HG03159 (cell line): ENCODE results near the gene PRRC2C.
"Not testable (repeated sequence)": the region's sequence is repeated elsewhere in the genome, so short reads cannot be mapped to it uniquely, and the experiment has no call there.

Source experiments
- ATAC-seq: cut with Tn5 transposase; IDR thresholded peaks from one replicate; pipeline ENCODE4 v1.9.1; 2021; ENCODE audit warnings: mild to moderate bottlenecking, moderate library complexity; ENCODE audit not compliant: unreplicated experiment

Gene PRRC2C

DNA sequence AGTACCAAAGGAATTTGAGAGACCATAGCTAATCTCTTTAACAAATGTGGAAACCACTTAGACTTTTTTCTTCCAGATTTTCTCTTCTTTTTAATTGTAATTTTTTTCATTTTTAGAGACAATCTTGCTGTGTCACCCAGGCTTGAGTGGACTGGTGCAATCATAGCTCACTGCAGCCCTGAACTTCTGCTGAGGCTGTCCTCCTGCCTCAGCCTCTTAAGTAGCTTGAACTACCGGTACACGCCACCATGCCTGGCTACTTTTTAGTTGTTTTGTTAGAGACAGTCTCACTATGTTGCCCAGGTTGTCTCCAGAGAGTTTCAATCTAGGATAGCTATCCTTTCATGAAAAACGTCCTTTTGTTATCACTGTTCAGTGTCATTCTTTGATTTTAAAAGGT, 15.0 kb downstream of the PRRC2C start:
- no peak for ATAC-seq

- no peak for ATAC-seq
Measured at GRCh38 chr1:171500803-171501202, 15.5 kb downstream of the PRRC2C start.

DNA sequence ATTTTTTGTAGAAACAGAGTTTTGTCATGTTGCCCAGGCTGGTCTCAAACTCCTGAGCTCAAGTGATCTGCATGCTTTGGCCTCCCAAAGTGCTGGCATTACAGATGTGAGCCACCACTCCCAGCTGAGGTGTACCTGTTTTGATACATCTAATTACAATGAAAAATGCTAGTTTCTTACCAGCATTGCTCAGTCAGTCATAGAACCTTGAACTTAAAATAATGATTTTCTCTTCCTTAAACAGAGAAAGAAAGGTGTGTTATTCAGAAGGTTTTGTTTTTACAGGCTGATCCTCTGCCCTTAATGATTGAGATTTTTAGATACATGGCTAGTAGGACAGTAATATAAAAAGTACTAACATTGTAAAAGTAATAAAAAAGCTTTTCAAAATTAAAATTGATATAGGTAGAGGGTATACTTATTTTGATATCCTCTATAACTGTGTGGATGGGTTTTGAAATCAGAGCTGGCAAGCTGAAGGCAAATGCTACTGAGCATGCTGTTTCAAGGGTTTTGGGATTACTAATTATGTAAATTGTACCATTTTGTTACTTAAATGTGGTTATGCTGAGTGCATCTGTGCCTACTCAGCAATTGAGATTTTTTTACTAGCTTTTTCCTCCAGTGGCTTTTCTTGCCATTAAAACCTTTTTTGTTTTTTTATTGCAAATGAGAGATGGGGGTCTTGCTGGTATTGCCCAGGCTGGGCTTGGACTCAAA, 16.1 kb downstream of the PRRC2C start:
- ATAC-seq = no peak

GRCh38 chr1:171506525-171507304, 21.4 kb downstream of the PRRC2C start:
- no peak for ATAC-seq

GRCh38 chr1:171507435-171507834, 22.1 kb downstream of the PRRC2C start:
- ATAC-seq = no peak

- no peak for ATAC-seq
Measured at GRCh38 chr1:171509191-171509590, 23.9 kb downstream of the PRRC2C start.

- no peak for ATAC-seq
Measured at GRCh38 chr1:171513743-171514142, 28.4 kb downstream of the PRRC2C start.

DNA sequence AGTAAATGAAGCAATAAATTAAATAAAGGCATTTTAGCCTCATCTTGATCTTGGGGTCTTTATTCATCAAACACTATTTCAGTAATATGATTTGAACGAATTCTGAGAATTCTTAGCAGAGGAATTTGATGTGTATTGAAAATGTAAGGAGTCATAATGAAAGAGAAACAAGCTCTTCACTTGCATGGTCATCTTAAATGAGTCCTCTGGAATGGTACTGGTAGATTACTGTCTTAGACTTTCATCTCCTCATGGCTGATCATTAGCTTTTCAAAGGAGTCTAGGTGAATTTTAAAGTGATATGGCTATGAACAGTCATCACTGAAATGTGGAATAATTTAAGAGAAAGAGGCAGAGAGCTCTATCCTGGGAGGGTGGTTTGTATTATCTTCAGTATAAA, 30.0 kb downstream of the PRRC2C start:
- no peak for ATAC-seq

GRCh38 chr1:171515741-171516140, 30.4 kb downstream of the PRRC2C start:
- no peak for ATAC-seq

DNA sequence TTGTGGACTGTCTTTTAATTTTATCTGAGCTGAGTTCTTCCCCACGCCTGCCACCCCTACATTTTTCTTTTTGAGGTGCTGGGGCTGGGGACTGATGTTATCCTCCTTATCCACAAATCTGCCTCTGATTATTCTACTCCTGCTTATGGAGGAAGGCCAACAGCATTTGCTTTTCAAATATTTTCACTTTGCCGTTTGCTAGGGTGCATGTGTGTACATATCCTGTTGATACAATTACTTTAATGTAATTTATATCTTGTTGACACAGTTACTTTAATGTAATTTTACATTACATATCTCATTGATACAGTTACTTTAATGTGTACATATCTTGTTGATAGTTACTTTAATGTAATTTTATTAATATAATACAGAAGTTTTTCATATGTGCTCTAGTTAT, 36.2 kb downstream of the PRRC2C start:
- ATAC-seq = no peak

- no peak for ATAC-seq
Measured at GRCh38 chr1:171530676-171531075, 45.3 kb downstream of the PRRC2C start.

DNA sequence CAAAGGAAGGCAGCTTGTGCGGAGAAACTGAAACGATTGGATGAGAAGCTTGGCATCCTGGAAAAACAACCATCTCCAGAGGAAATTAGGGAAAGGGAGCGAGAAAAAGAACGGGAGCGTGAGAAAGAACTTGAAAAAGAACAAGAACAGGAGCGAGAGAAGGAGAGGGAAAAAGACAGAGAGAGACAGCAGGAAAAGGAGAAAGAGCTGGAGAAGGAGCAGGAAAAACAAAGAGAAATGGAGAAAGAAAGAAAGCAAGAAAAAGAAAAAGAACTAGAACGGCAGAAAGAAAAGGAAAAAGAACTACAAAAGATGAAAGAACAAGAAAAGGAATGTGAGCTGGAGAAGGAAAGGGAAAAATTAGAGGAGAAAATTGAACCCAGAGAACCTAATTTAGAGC, 47.2 kb downstream of the PRRC2C start:
- no peak for ATAC-seq

GRCh38 chr1:171545523-171545922, 60.2 kb downstream of the PRRC2C start:
- ATAC-seq = no peak

DNA sequence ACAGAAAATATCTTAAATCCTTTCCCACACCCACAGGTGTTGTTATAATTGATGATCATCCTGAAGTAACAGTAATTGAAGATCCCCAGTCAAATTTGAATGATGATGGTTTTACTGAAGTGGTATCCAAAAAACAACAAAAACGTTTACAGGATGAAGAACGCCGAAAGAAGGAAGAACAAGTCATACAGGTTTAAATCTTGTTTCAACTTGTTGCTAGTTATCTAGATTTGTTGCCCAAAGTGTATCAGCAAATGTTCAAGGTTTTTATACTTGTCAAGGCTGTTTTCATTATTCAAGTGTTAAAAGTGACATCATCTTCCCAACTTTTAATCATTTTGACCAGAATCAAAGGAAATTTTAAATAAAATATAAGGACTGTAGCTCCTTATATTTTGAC, 64.7 kb downstream of the PRRC2C start:
- ATAC-seq = no peak

GRCh38 chr1:171550598-171551100, 65.3 kb downstream of the PRRC2C start:
- not testable (repeated sequence) for ATAC-seq

GRCh38 chr1:171553960-171554359, 68.6 kb downstream of the PRRC2C start:
- not testable (repeated sequence) for ATAC-seq

GRCh38 chr1:171563675-171564074, 78.3 kb downstream of the PRRC2C start:
- ATAC-seq = no peak

GRCh38 chr1:171566467-171566866, 81.1 kb downstream of the PRRC2C start:
- ATAC-seq = no peak

GRCh38 chr1:171570295-171570694, 85.0 kb downstream of the PRRC2C start:
- ATAC-seq = no peak

- no peak for ATAC-seq
Measured at GRCh38 chr1:171576144-171576543, 90.8 kb downstream of the PRRC2C start.

DNA sequence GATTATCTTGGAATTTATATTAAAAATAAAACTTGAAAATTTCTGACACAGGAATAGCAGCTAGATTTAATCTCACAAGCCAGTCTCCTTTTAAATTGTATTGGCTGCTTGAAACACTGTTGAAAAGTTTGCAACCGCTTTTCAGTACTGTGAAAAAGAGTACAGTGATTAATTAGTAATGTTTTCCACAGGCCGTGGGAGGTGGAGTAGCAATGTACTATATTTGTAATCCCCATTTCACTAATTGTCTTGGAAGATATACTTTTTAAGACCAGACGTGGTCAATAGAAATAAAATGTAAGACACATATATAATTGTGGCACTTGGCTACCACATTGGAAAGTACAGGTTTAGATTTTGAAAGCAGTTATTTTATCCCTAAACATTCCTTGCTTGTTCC, 95.9 kb downstream of the PRRC2C start:
- no peak for ATAC-seq

GRCh38 chr1:171581766-171582165, 96.4 kb downstream of the PRRC2C start:
- no peak for ATAC-seq
